Neural progenitor cell (in vitro differentiated cells): Measurements from ENCODE around the gene MBD1. TPM values are rescaled to one million over a fixed set of nuclear protein-coding genes. Genes with fewer than 3 reads are reported as not detected.

Experiments
- DNase-seq: peaks from one replicate; pipeline ENCODE4 v3.0.0-alpha.2; 2016; ENCODE audit warnings: low spot score
- H2AFZ ChIP-seq: fragments of 200-600 bp; sonication (generic); replicated peaks from 2 replicates; pipeline ENCODE4 v1.6.1; 2016; ENCODE audit warnings: antibody characterized with exemption
- H3F3A ChIP-seq: fragments of 200-600 bp; sonication (generic); 2 replicates; pipeline ENCODE4 v1.6.1; 2016; ENCODE audit warnings: antibody characterized with exemption, low read depth
- H3K27ac ChIP-seq: fragments of 200-600 bp; sonication (generic); 2 replicates; pipeline ENCODE4 v1.5.1; 2016; ENCODE audit warnings: mild to moderate bottlenecking
- H3K27me3 ChIP-seq: fragments of 200-600 bp; sonication (generic); 2 replicates; pipeline ENCODE4 v1.6.1; 2016; ENCODE audit warnings: mild to moderate bottlenecking, moderate library complexity
- H3K36me3 ChIP-seq: fragments of 200-600 bp; sonication (generic); 2 replicates; pipeline ENCODE4 v1.5.1; 2016
- H3K4me1 ChIP-seq: fragments of 200-600 bp; sonication (generic); 2 replicates; pipeline ENCODE4 v1.6.1; 2016; ENCODE audit warnings: mixed run types
- H3K4me2 ChIP-seq: fragments of 200-600 bp; sonication (generic); 2 replicates; pipeline ENCODE4 v1.6.1; 2016
- H3K4me3 ChIP-seq: fragments of 200-600 bp; sonication (generic); 2 replicates; pipeline ENCODE4 v1.5.1; 2016
- H3K79me2 ChIP-seq: fragments of 200-600 bp; sonication (generic); 2 replicates; pipeline ENCODE4 v1.6.1; 2016; ENCODE audit warnings: low read depth
- H3K9ac ChIP-seq: fragments of 200-600 bp; sonication (generic); 2 replicates; pipeline ENCODE4 v1.6.1; 2016
- H3K9me3 ChIP-seq: fragments of 200-600 bp; sonication (generic); 2 replicates; pipeline ENCODE4 v1.5.1; 2016; ENCODE audit warnings: low read depth
- H4K20me1 ChIP-seq: fragments of 200-600 bp; sonication (generic); 2 replicates; pipeline ENCODE4 v1.6.1; 2016; ENCODE audit warnings: low read depth
- H3K27ac Mint-ChIP-seq: 3 replicates; pipeline ENCODE4 v1.8.0; 2021; ENCODE audit warnings: mixed read lengths
- H3K27me3 Mint-ChIP-seq: 2 replicates; pipeline ENCODE4 v1.8.0; 2022; ENCODE audit warnings: low read depth, mild to moderate bottlenecking, inconsistent platforms, moderate library complexity, mixed read lengths; ENCODE audit not compliant: insufficient read depth
- H3K36me3 Mint-ChIP-seq: 3 replicates; pipeline ENCODE4 v1.8.0; 2021; ENCODE audit warnings: mixed read lengths
- H3K4me1 Mint-ChIP-seq: 3 replicates; pipeline ENCODE4 v1.8.0; 2021; ENCODE audit warnings: mixed read lengths
- H3K4me3 Mint-ChIP-seq: 3 replicates; pipeline ENCODE4 v1.8.0; 2021; ENCODE audit warnings: mild to moderate bottlenecking, moderate library complexity, mixed read lengths
- H3K9me3 Mint-ChIP-seq: 3 replicates; pipeline ENCODE4 v1.8.0; 2020; ENCODE audit warnings: mixed read lengths
- EZH2 ChIP-seq: fragments of 200-600 bp; sonication (generic); IDR thresholded peaks from 2 replicates; pipeline ENCODE4 v1.6.1; 2017; ENCODE audit warnings: antibody characterized with exemption, mild to moderate bottlenecking, moderate library complexity
- EZH2phosphoT487 ChIP-seq: fragments of 200-600 bp; sonication (generic); IDR thresholded peaks from 2 replicates; pipeline ENCODE4 v1.6.1; 2017; ENCODE audit warnings: antibody characterized with exemption
- total RNA-seq: library from RNA; depleted of rRNA; stranded (reverse); fragments of >200 nt; gene quantifications from 2 replicates; pipeline ENCODE4 v1.2.3, GENCODE V29; 2015; ENCODE audit warnings: low replicate concordance
- TF ChIP-seq, protein P1 (sequence below): fragments of 200-600 bp; sonication (generic); IDR thresholded peaks from 2 replicates; pipeline ENCODE4 v1.5.1; 2017; ENCODE audit warnings: antibody characterized with exemption, mild to moderate bottlenecking

The MBD1 gene
- total RNA-seq, 1 donor from 2014 or later, result 32.7 TPM

DNA sequence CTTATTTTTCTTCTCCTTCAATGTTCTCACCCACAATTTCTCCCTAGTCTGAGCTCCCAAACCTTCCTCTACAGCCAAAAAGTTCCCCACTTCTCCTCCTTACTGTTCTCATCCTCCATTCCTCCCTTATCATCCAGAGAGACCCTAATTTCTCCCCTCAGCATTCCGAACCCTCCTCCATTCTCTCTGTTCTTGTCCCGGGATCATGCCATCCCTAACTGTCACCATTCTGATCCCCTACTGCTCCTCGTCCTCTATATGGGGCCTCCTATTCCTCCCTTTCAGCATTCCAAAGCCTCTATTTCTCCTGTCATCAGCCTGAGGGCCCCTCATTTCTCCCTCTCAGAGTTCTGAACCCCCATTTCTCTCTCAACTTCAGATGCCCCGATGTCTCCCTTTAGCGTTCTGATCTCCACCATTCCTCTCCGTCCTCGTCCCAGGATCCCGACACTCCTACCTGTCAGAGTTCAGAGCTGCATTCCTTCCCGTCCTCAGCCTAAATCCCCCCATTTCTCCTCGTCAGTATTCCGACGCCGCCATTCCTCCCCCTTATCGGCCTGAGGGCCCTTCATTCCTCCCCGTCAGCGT, 522 bp downstream of the MBD1 start:
- Mint-ChIP-seq H3K4me3 (peak overlapping the region; percentile 96), H3K27me3 (peaks cover 6% of the 10 kb centered on the region), H3K36me3 (peaks cover 35% of the 10 kb centered on the region), H3K4me1 (peaks cover 18% of the 10 kb centered on the region), H3K9me3 (no peaks in the 10 kb centered on the region), H3K27ac (peak overlapping the region; percentile 46)
- DNase-seq, result no peak
- Histone ChIP-seq H3K9me3 (no peaks in the 10 kb centered on the region), H3K36me3 (peaks cover 7% of the 10 kb centered on the region), H3F3A (peaks cover 11% of the 10 kb centered on the region), H3K4me3 (peak overlapping the region; percentile 91), H3K4me2 (peak overlapping the region; percentile 87), H3K4me1 (peaks cover 11% of the 10 kb centered on the region), H3K27me3 (no peaks in the 10 kb centered on the region), H3K27ac (no peak overlapping the region), H3K9ac (peak overlapping the region; percentile 85), H4K20me1 (peaks cover 10% of the 10 kb centered on the region), H2AFZ (peak overlapping the region; percentile 99), H3K79me2 (peaks cover 27% of the 10 kb centered on the region)
- TF ChIP-seq EZH2 (no peak), EZH2phosphoT487 (no peak)
- TF ChIP-seq, protein P1, sequence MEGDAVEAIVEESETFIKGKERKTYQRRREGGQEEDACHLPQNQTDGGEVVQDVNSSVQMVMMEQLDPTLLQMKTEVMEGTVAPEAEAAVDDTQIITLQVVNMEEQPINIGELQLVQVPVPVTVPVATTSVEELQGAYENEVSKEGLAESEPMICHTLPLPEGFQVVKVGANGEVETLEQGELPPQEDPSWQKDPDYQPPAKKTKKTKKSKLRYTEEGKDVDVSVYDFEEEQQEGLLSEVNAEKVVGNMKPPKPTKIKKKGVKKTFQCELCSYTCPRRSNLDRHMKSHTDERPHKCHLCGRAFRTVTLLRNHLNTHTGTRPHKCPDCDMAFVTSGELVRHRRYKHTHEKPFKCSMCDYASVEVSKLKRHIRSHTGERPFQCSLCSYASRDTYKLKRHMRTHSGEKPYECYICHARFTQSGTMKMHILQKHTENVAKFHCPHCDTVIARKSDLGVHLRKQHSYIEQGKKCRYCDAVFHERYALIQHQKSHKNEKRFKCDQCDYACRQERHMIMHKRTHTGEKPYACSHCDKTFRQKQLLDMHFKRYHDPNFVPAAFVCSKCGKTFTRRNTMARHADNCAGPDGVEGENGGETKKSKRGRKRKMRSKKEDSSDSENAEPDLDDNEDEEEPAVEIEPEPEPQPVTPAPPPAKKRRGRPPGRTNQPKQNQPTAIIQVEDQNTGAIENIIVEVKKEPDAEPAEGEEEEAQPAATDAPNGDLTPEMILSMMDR, result no peak

DNA sequence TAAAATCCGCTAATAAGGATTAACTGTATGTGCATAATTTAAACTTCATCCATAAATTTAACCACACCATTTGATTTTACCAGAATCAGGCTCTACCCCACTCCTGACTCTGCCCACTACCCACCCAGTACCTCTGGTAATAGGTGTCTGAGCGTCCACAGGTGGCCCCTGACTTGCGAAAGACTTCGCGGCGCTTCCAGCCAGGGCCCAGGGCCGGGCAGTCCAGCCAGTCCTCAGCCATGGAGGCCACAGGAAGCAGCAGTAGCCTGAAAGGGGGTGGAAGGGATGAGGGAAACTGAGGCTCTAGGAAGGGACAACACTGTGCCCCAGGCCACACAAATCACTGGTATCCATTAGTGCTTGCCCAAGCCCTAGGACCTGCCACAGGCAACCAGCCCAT, 1.6 kb downstream of the MBD1 start:
- Histone ChIP-seq H4K20me1 (peaks cover 10% of the 10 kb centered on the region), H3K36me3 (peaks cover 7% of the 10 kb centered on the region), H3K4me2 (peak overlapping the region; percentile 87), H3K79me2 (peaks cover 27% of the 10 kb centered on the region), H3K4me1 (peaks cover 11% of the 10 kb centered on the region), H3K4me3 (no peak overlapping the region), H3K27ac (no peak overlapping the region), H3K9ac (no peak overlapping the region), H3K27me3 (no peaks in the 10 kb centered on the region), H3F3A (peaks cover 11% of the 10 kb centered on the region), H3K9me3 (no peaks in the 10 kb centered on the region), H2AFZ (no peak overlapping the region)
- H3K36me3 Mint-ChIP-seq, result peaks cover 41% of the 10 kb centered on the region
- TF ChIP-seq EZH2 (no peak), EZH2phosphoT487 (no peak)
- TF ChIP-seq, protein P1, result no peak
- H3K4me3 Mint-ChIP-seq, result peak overlapping the region; percentile 96
- peaks cover 18% of the 10 kb centered on the region for H3K4me1 Mint-ChIP-seq
- no peaks in the 10 kb centered on the region for H3K9me3 Mint-ChIP-seq
- H3K27ac Mint-ChIP-seq, result no peak overlapping the region
- peaks cover 6% of the 10 kb centered on the region for H3K27me3 Mint-ChIP-seq
- no peak for DNase-seq

GRCh38 chr18:50277942-50278341, 3.4 kb downstream of the MBD1 start:
- no peak overlapping the region for H3K27ac Mint-ChIP-seq

More at GRCh38 chr18:50277942-50278341, 3.4 kb downstream of the MBD1 start:
- Mint-ChIP-seq H3K27me3 (peaks cover 3% of the 10 kb centered on the region), H3K36me3 (peaks cover 40% of the 10 kb centered on the region), H3K4me1 (peaks cover 18% of the 10 kb centered on the region), H3K9me3 (no peaks in the 10 kb centered on the region), H3K4me3 (no peak overlapping the region)
- no peaks in the 10 kb centered on the region for H3K27me3 ChIP-seq
- no peak for DNase-seq
- H4K20me1 ChIP-seq, result peaks cover 10% of the 10 kb centered on the region
- H2AFZ ChIP-seq, result no peak overlapping the region
- peaks cover 27% of the 10 kb centered on the region for H3K79me2 ChIP-seq
- no peak overlapping the region for H3K9ac ChIP-seq
- H3K4me3 ChIP-seq, result no peak overlapping the region
- no peaks in the 10 kb centered on the region for H3K9me3 ChIP-seq
- peaks cover 11% of the 10 kb centered on the region for H3F3A ChIP-seq
- H3K36me3 ChIP-seq, result peaks cover 7% of the 10 kb centered on the region
- H3K4me2 ChIP-seq, result no peak overlapping the region
- H3K4me1 ChIP-seq, result peaks cover 11% of the 10 kb centered on the region
- TF ChIP-seq EZH2 (no peak), EZH2phosphoT487 (no peak)
- TF ChIP-seq, protein P1, result no peak
- no peak overlapping the region for H3K27ac ChIP-seq
